ENCODE measurements around the gene DMAC1. TPM values are rescaled to one million over a fixed set of nuclear protein-coding genes. Genes with fewer than 3 reads are reported as not detected.

The DMAC1 gene
- total RNA-seq, 2 experiments from 2014 or later = 55.1 to 56.5 TPM

- Mint-ChIP-seq H3K27me3 (peaks cover 9% of the 10 kb centered on the region), H3K36me3 (no peaks in the 10 kb centered on the region), H3K9me3 (no peaks in the 10 kb centered on the region), H3K4me1 (peaks cover 4% of the 10 kb centered on the region), H3K27ac (no peak overlapping the region), H3K4me3 (no peak overlapping the region)
- ATAC-seq (ENCODE audit: low read depth) (no peak), DNase-seq (no peak)
- POLR2A ChIA-PET = no interaction called here
Measured at GRCh38 chr9:7777771-7778170, 21.8 kb downstream of the DMAC1 start.

GRCh38 chr9:7770111-7770510 lies 29.5 kb downstream of the DMAC1 start:
- H3K36me3 Mint-ChIP-seq = no peaks in the 10 kb centered on the region
- H3K4me1 Mint-ChIP-seq = no peaks in the 10 kb centered on the region
- peaks cover 2% of the 10 kb centered on the region for H3K27me3 Mint-ChIP-seq
- peaks cover 2% of the 10 kb centered on the region for H3K9me3 Mint-ChIP-seq
- ATAC-seq (ENCODE audit: low read depth) (no peak), DNase-seq (no peak)
- H3K27ac Mint-ChIP-seq = no peak overlapping the region
- POLR2A ChIA-PET = no interaction called here
- no peak overlapping the region for H3K4me3 Mint-ChIP-seq

GRCh38 chr9:7762600-7762999 lies 37.0 kb downstream of the DMAC1 start:
- H3K4me1 Mint-ChIP-seq = peaks cover 1% of the 10 kb centered on the region
- H3K36me3 Mint-ChIP-seq = peaks cover 3% of the 10 kb centered on the region
- peaks cover 6% of the 10 kb centered on the region for H3K9me3 Mint-ChIP-seq
- H3K27me3 Mint-ChIP-seq = no peaks in the 10 kb centered on the region
- peak overlapping the region; percentile 24 for H3K27ac Mint-ChIP-seq
- ATAC-seq (ENCODE audit: low read depth) (no peak), DNase-seq (no peak)
- H3K4me3 Mint-ChIP-seq = no peak overlapping the region
- POLR2A ChIA-PET = no interaction called here

GRCh38 chr9:7760014-7760415 lies 39.6 kb downstream of the DMAC1 start:
- H3K36me3 Mint-ChIP-seq = peaks cover 15% of the 10 kb centered on the region
- H3K27ac Mint-ChIP-seq = no peak overlapping the region
- DNase-seq = no peak
- H3K4me1 Mint-ChIP-seq = peaks cover 16% of the 10 kb centered on the region
- no peak overlapping the region for H3K4me3 Mint-ChIP-seq
- H3K9me3 Mint-ChIP-seq = peaks cover 13% of the 10 kb centered on the region
- no peaks in the 10 kb centered on the region for H3K27me3 Mint-ChIP-seq
- ATAC-seq (ENCODE audit: low read depth) = no peak
- POLR2A ChIA-PET = no interaction called here

- H3K9me3 Mint-ChIP-seq = peaks cover 17% of the 10 kb centered on the region
- DNase-seq (no peak), ATAC-seq (ENCODE audit: low read depth) (peak; percentile 98)
- H3K27me3 Mint-ChIP-seq = no peaks in the 10 kb centered on the region
- H3K4me3 Mint-ChIP-seq = peak overlapping the region; percentile 49
- peaks cover 19% of the 10 kb centered on the region for H3K4me1 Mint-ChIP-seq
- H3K36me3 Mint-ChIP-seq = peaks cover 21% of the 10 kb centered on the region
- POLR2A ChIA-PET = interaction anchor here (0.7 to 1.1 kb wide), 2 partner anchors 43 to 130 kb away, joined by 3 read pairs; no protein-coding TSS in a partner anchor
- peak overlapping the region; percentile 81 for H3K27ac Mint-ChIP-seq
Measured at GRCh38 chr9:7756088-7756487, 43.5 kb downstream of the DMAC1 start.

GRCh38 chr9:7752481-7752880 lies 47.1 kb downstream of the DMAC1 start:
- H3K9me3 Mint-ChIP-seq = peaks cover 13% of the 10 kb centered on the region
- H3K4me3 Mint-ChIP-seq = no peak overlapping the region
- H3K4me1 Mint-ChIP-seq = peaks cover 18% of the 10 kb centered on the region
- POLR2A ChIA-PET = no interaction called here
- no peak for DNase-seq
- H3K36me3 Mint-ChIP-seq = peaks cover 21% of the 10 kb centered on the region
- ATAC-seq (ENCODE audit: low read depth) = no peak
- H3K27ac Mint-ChIP-seq = no peak overlapping the region
- H3K27me3 Mint-ChIP-seq = no peaks in the 10 kb centered on the region

Measured in activated naive CD8-positive, alpha-beta T cell treated with anti-CD3 and anti-CD28 coated beads, Interleukin-2, amount 10 ng/mL, durations not matched to agents 7 days and 5 days (primary cell).